ENCODE data around the gene SCGN.

Gene SCGN

DNA sequence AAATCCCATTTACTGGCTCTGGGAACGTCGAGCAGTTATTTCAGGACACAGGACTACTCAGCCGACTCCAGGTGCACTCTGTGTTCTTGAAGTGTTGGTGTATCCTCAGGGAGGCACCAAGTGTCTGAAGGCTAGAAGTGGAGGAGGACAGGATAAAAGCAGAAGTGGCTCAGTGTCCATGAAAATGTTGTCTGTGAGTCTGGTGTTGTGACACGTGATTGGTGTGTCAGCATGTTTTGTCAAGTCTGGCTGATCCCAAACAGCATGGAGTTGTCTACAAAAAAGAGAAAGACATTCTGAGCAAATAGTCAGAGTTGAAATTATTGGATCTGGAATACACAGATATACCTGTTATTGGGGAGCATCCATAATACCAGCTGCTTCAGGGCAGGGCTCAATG is 30.3 kb downstream of the SCGN start:
- Histone ChIP-seq H3K27me3 (ENCODE audit: control insufficient read depth, insufficient read depth, low read length) (no peaks in the 10 kb centered on the region), H3K4me1 (no peaks in the 10 kb centered on the region), H3K79me2 (no peaks in the 10 kb centered on the region), H3K4me3 (ENCODE audit: low read depth, low read length) (no peak overlapping the region), H3K9ac (no peak overlapping the region), H3K27ac (no peak overlapping the region), H3K9me3 (ENCODE audit: control insufficient read depth, low read length) (no peaks in the 10 kb centered on the region), H2AFZ (no peak overlapping the region), H3K36me3 (ENCODE audit: control insufficient read depth, insufficient read depth, low read length) (no peaks in the 10 kb centered on the region), H3K4me2 (ENCODE audit: low read length) (no peak overlapping the region)
- TF ChIP-seq, protein P1, sequence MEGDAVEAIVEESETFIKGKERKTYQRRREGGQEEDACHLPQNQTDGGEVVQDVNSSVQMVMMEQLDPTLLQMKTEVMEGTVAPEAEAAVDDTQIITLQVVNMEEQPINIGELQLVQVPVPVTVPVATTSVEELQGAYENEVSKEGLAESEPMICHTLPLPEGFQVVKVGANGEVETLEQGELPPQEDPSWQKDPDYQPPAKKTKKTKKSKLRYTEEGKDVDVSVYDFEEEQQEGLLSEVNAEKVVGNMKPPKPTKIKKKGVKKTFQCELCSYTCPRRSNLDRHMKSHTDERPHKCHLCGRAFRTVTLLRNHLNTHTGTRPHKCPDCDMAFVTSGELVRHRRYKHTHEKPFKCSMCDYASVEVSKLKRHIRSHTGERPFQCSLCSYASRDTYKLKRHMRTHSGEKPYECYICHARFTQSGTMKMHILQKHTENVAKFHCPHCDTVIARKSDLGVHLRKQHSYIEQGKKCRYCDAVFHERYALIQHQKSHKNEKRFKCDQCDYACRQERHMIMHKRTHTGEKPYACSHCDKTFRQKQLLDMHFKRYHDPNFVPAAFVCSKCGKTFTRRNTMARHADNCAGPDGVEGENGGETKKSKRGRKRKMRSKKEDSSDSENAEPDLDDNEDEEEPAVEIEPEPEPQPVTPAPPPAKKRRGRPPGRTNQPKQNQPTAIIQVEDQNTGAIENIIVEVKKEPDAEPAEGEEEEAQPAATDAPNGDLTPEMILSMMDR (IDR thresholded peaks at IDR 0.05), result no peak

DNA sequence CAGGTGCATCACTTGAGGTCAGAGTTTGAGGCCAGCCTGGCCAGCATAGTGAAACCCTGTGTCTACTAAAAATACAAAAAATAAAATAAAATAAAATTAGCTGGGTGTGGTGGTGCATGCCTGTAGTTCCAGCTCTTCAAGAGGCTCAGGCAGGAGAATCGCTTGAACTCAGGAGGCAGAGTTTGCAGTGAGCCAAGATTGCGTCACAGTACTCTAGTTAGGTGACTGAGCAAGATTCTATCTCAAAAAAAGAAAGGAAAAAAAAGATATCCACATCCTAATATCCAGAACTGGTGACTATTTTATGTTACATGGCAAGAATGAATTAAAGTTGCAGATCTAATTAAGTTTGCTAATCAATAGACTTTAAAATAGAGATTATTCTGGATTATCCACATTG is 32.5 kb downstream of the SCGN start:
- H3K79me2 ChIP-seq, result no peaks in the 10 kb centered on the region
- no peaks in the 10 kb centered on the region for H3K27me3 ChIP-seq (ENCODE audit: control insufficient read depth, insufficient read depth, low read length)
- H3K27ac ChIP-seq, result no peak overlapping the region
- H3K9ac ChIP-seq, result no peak overlapping the region
- no peaks in the 10 kb centered on the region for H3K36me3 ChIP-seq (ENCODE audit: control insufficient read depth, insufficient read depth, low read length)
- no peaks in the 10 kb centered on the region for H3K9me3 ChIP-seq (ENCODE audit: control insufficient read depth, low read length)
- H3K4me1 ChIP-seq, result no peaks in the 10 kb centered on the region
- TF ChIP-seq, protein P1 (IDR thresholded peaks at IDR 0.05), result no peak
- H2AFZ ChIP-seq, result no peak overlapping the region
- H3K4me3 ChIP-seq (ENCODE audit: low read depth, low read length), result no peak overlapping the region
- no peak overlapping the region for H3K4me2 ChIP-seq (ENCODE audit: low read length)

DNA sequence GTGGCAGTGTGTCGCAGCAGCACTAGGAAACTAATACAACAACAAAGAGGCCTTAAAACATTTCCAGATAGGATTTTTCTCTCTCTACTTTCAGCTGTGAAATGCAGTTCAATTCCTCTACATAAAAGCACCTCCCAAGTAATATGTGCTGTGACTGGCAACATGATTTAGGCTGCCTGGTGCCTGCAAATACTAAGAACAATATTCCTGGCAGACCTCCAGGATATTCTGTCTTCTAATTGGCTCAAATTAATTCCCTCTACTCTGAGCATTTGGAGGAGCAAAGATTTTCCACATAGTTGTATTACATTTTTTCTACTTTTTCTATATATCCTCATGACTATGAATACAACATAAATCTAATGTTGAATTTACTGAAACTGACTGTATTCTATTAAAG is 33.2 kb downstream of the SCGN start:
- no peaks in the 10 kb centered on the region for H3K9me3 ChIP-seq (ENCODE audit: control insufficient read depth, low read length)
- TF ChIP-seq, protein P1 (IDR thresholded peaks at IDR 0.05), result no peak
- no peaks in the 10 kb centered on the region for H3K27me3 ChIP-seq (ENCODE audit: control insufficient read depth, insufficient read depth, low read length)
- H3K4me1 ChIP-seq, result no peaks in the 10 kb centered on the region
- no peak overlapping the region for H3K4me2 ChIP-seq (ENCODE audit: low read length)
- no peak overlapping the region for H2AFZ ChIP-seq
- H3K27ac ChIP-seq, result no peak overlapping the region
- no peaks in the 10 kb centered on the region for H3K79me2 ChIP-seq
- H3K36me3 ChIP-seq (ENCODE audit: control insufficient read depth, insufficient read depth, low read length), result no peaks in the 10 kb centered on the region
- H3K9ac ChIP-seq, result no peak overlapping the region
- H3K4me3 ChIP-seq (ENCODE audit: low read depth, low read length), result no peak overlapping the region

DNA sequence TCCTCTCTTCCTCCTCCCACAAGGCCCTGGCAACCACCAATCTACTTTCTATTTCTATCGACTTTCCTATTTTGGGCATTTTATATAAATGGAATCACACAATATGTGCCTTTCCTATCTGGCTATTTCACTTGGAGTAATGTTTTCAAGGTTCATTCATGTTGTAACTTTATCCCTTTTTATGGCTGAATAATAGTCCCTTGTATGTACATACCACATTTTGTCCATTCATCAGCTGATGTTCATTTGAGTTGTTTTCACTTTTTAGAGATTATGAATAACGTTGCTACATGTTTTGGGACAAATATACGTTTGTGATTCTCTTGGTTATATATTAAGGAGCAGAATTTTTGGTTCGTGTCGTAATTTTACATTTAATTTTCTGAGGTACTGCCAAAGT is 33.9 kb downstream of the SCGN start:
- H3K9me3 ChIP-seq (ENCODE audit: control insufficient read depth, low read length), result no peaks in the 10 kb centered on the region
- no peaks in the 10 kb centered on the region for H3K36me3 ChIP-seq (ENCODE audit: control insufficient read depth, insufficient read depth, low read length)
- TF ChIP-seq, protein P1 (IDR thresholded peaks at IDR 0.05), result no peak
- H3K27me3 ChIP-seq (ENCODE audit: control insufficient read depth, insufficient read depth, low read length), result no peaks in the 10 kb centered on the region
- H3K9ac ChIP-seq, result no peak overlapping the region
- H3K79me2 ChIP-seq, result no peaks in the 10 kb centered on the region
- no peak overlapping the region for H3K4me2 ChIP-seq (ENCODE audit: low read length)
- no peak overlapping the region for H3K27ac ChIP-seq
- no peaks in the 10 kb centered on the region for H3K4me1 ChIP-seq
- no peak overlapping the region for H2AFZ ChIP-seq
- H3K4me3 ChIP-seq (ENCODE audit: low read depth, low read length), result no peak overlapping the region

DNA sequence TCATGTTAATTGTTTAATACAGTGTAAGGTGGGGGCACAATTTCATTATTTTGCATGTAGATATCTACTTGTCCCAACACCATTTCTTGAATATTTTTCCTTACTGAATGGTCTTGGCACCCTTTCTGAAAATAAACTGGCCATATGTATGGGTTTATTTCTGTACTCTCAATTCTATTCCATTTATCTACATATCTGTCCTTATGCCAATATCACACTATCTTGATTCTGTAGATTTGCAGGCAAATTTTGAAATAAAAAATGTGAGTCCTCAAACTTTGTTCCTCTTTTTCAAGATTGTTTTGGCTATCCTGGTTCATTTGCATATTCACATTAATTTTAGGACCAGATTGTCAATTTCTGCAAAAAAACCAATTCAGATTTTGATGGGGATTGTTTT is 34.8 kb downstream of the SCGN start:
- Histone ChIP-seq H3K9ac (no peak overlapping the region), H3K27ac (no peak overlapping the region)
- TF ChIP-seq, protein P1 (IDR thresholded peaks at IDR 0.05), result no peak

More for the DNA sequence above, 34.8 kb downstream of the SCGN start:
- Histone ChIP-seq H3K9me3 (ENCODE audit: control insufficient read depth, low read length) (no peaks in the 10 kb centered on the region), H3K4me1 (no peaks in the 10 kb centered on the region), H3K36me3 (ENCODE audit: control insufficient read depth, insufficient read depth, low read length) (no peaks in the 10 kb centered on the region), H3K27me3 (ENCODE audit: control insufficient read depth, insufficient read depth, low read length) (no peaks in the 10 kb centered on the region), H2AFZ (no peak overlapping the region), H3K79me2 (no peaks in the 10 kb centered on the region), H3K4me2 (ENCODE audit: low read length) (no peak overlapping the region), H3K4me3 (ENCODE audit: low read depth, low read length) (no peak overlapping the region)

Data from parathyroid adenoma (tissue), 2 donors.